Esophagus squamous epithelium (tissue), 4 donors: ENCODE measurements around the gene GAL3ST2.
"Not testable (repeated sequence)": the region's sequence is repeated elsewhere in the genome, so short reads cannot be mapped to it uniquely, and the experiment has no call there.

Experiments
- POLR2A ChIP-seq, 4 donors: fragments of 450-650 bp; IDR thresholded peaks; one replicate each; pipeline ENCODE4 v1.6.1; 2017; ENCODE audit warnings: antibody characterized with exemption in 4 of 4, mild to moderate bottlenecking in 4 of 4, moderate library complexity in 3 of 4
- TF ChIP-seq, protein P1 (sequence below), 6 experiments: fragments of 450-650 bp in 4 of 6; fragments of 200-600 bp in 2 of 6; sonication (generic) in 2 of 6; IDR thresholded peaks; one replicate each; pipeline ENCODE4 v1.5.1; 2016 to 2019; ENCODE audit warnings: antibody characterized with exemption in 6 of 6, mild to moderate bottlenecking in 4 of 6, moderate library complexity in 4 of 6

DNA sequence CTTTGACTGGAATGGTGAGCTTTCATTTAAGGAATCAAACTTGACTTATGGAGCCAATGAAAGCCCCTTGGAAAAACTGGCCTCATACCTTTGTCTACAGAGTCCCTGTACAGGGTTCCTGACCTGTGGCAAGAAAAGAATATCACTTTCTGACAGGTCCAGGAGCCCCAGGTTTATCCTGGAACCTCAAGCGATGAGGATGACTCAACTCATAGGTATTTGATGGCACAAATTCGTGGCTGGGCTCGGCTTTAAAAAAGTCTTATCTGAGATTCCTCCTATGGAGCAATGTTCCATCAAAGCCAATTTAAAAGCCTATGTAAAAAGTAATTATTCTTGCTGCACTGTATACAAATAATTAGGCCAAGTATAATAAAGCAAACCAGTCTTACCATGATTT lies 14.8 kb downstream of the GAL3ST2 start:
- TF ChIP-seq POLR2A (IDR thresholded peaks at IDR 0.05), result not testable (repeated sequence)
- TF ChIP-seq, protein P1, sequence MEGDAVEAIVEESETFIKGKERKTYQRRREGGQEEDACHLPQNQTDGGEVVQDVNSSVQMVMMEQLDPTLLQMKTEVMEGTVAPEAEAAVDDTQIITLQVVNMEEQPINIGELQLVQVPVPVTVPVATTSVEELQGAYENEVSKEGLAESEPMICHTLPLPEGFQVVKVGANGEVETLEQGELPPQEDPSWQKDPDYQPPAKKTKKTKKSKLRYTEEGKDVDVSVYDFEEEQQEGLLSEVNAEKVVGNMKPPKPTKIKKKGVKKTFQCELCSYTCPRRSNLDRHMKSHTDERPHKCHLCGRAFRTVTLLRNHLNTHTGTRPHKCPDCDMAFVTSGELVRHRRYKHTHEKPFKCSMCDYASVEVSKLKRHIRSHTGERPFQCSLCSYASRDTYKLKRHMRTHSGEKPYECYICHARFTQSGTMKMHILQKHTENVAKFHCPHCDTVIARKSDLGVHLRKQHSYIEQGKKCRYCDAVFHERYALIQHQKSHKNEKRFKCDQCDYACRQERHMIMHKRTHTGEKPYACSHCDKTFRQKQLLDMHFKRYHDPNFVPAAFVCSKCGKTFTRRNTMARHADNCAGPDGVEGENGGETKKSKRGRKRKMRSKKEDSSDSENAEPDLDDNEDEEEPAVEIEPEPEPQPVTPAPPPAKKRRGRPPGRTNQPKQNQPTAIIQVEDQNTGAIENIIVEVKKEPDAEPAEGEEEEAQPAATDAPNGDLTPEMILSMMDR (IDR thresholded peaks at IDR 0.05), result not testable (repeated sequence)
